Stimulated activated CD8-positive, alpha-beta memory T cell treated with anti-CD3 and anti-CD28 coated beads, Interleukin-4, amount 100 ng/mL, for 4 hours (primary cell): ENCODE data around the gene TOX2.

Source experiments
- DNase-seq, 2 donors: peaks; one replicate each; pipeline ENCODE4 v3.0.0-alpha.2; 2020; ENCODE audit warnings: low read depth in 2 of 2, low spot score in 1 of 2

TOX2 gene

DNA sequence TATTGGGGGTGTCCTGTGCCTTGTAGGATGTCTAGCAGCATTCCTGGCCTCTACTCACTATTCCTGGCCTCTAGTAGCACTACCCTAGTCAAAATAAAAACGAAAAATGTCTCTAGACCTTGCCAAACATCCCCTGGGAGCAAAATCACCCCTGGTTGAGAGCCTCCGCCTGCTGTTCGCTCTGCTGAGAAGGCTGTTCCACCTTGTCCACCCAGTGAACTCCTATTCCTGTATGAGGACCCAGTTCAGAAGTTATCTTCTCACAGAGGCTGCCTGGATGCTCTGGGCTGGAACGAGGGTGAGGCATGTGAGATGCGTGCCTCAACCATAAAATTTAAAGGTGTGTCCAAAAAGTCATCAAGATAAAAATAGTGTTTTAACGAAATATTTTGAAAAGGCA is 101.9 kb downstream of the TOX2 start:
- no peak for DNase-seq

DNA sequence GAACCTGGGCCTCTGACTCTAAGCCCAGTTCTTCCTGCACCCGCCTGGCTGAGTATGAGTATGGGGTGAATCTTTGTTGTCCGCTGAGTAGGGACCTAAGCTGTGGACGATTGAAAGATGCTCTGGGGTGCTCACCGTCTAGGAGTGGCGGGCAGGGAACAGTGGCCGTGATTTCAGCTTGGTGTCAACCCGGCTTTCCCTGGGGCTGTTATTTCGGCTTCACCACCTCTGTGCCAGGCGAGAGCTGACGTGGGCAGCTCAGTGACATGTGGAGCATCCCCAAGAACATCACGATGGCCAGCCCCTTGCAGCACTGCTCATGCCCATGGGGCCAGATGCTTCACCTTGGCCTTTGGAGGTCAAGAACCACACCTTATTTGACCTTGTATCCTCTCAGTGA is 102.6 kb downstream of the TOX2 start:
- no peak for DNase-seq

DNA sequence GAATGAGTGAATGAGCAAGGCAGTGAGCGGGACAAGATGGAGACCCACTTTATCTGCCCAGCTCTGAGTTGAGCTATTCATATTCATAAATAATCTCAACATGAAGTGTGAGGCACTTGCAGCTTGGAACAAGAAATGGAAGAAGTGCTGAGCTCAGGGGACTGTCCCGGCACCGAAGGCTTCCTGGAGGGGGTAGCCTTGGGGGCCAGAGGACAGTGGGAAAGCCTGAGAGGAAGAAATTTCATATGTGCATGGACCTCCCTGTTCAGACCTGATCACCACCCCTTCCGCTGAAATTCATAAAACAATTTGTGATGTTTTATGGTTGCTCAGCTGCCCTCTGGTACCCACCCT is 103.2 kb downstream of the TOX2 start:
- DNase-seq: no peak

DNA sequence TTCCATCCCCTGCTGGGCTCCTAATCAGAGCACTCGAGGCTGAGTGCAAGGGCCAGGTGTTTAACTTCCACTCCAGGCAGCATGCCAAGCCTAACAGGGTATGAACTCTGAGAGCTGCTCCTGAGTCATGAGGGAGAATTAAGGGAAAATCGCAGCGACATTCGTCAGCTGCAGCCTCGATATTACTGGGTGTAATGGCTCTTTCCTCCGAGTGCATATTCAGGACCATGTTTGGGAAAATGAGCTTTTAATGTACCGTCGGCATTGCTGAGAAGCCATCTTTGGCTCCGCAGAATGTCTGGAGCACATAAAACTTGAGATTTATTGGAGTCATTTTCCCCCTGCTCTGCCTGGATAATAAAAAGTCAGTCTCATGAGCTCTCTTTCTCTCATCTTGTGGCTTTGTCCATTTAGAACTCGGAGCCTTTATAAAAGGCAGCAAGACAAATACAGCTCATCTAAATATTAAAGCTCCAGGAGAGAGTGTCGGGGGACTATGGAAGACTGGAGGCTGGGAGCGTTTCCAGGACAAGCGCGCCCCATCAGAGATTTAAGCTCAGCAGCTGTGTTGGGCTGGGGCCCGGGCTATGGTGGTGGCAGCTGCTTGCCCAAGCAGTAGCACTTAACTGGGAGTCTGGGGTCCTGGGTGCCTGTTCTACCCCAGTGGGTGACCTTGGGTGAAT is 103.7 kb downstream of the TOX2 start:
- no peak for DNase-seq

DNA sequence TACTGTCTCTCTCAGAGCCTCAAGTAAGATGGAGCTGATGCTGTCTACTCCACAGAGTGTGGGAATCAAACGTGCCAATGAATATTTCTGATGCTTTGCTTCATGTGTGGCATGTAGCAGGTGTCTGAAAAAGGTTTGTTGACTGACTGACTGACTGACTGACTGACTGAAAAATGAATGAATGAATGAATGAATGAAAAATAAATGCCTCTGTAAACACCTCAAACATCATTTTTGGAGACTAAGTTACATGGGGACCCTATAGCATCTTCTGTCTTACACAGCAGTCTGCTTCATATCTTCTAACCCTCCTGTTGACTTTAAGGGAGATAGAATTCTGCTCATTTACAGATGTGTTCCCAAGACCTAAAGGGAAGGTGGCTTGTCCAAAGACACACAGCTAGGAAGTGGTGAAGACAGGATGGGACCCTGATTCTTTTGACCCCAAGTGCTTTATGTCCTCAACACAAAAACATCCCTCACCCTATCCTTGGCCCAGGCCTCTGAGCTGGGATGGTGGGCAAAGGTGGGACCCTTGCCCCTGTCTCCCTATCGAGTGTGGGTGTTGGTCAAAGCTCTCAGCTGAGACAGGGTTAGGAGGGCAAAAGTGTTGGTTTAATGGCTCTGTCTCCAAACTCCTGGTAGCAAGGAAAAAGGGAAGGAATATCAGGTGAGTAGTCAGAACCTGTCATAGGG is 104.4 kb downstream of the TOX2 start:
- DNase-seq: no peak

DNA sequence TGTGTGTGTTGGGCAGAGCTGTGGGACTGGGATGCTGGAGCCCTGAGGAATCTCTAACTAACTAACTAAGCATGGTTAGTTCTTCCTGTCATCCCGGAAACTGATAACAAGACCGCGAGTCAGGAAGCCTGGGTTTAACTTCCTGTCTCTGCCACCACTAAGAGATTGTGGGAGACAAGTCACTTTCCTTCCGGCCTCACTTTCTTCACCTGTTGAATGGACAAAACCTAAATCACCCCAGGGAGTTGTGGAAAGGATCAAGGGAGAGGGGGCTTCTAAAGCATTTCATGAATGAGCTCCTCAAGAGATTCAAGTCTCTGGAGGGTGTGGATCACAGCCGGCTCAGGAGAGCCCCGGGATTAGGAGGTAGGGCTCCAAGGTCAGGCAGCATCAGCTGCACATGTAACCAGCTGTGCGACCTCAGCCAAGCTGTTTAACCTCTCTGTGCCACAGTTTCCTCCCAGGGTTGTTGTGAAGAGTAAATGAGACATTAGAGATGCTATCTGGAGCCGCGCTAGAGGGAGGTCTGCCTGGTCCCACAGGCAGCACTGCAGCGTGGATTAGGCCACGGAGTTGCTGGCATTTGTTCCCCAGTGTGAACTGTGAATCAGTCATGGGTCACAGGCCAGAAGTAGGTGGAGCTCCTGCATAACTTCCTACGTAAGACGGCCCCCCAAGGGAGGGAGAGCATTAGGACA is 105.1 kb downstream of the TOX2 start:
- no peak for DNase-seq

DNA sequence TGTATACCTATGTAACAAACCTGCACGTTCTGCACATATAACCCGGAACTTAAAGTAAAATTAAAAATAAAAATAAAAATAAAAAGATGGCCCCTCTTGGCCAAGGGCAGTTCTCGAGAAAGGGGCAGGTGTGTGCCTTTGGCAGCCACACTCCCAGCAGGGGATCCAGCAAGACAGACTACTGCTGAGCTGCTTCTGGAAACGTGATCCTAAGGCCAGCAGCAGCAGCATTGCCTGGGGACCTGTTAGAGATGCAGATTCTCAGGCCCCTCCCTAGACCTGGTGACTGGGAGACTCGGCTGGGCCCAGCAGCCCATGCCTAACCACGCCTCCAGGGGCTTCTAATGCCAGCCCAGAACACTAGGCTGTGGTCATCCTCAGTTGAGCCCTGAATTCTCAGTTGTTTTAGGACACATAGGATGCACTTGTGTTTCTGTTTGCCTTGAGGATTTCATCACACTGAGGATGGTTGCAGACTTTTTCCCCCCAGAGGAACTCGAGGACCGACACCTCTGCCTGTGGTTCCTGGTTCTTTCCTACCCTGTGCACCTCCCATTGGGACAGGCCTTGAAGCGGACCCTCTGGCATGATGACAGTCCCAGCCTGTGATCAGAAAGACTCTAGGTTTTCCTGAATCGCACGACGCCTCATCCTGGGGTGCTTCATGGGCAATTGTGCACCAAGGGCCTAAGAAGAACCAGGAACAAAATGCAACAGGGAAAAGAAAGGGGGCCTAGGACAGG is 105.9 kb downstream of the TOX2 start:
- no peak for DNase-seq

DNA sequence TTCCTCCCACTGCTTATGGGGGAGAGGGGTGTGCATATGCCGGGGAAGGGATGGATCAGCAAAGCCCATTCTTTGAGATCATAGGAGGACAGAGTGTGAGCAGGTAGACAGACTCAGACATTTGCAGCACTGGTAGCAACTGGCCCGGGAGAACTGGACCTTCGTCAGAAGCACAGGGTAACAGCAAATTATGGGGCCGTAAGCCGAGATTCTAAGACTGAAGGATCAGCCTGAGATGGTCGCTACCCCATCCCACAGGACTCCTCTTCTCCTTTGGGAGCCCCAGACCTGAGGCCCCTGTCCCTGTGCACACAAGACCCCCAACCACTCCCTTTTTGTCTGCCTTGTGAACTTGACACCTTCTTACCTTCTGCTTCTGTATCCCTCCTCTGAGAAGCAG is 106.5 kb downstream of the TOX2 start:
- no peak for DNase-seq

DNA sequence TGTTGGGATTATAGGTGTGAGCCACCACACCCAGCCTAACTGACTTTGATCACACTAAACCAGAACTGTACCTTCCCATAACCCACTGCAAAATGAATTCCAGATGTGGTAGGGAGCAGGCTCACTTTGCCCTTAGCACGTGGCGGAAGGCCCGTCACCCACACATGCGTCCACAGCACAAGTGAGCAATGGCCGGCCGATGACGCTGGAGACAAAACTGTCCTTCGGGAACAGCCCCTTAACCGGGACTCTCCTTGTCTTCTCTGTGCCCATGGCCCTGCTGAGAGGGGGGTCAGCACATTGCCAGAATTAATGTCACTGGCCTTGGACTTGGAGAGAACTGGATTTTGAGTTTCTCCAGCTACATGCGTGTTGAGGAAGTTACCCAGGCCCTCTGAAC is 107.2 kb downstream of the TOX2 start:
- DNase-seq: no peak

DNA sequence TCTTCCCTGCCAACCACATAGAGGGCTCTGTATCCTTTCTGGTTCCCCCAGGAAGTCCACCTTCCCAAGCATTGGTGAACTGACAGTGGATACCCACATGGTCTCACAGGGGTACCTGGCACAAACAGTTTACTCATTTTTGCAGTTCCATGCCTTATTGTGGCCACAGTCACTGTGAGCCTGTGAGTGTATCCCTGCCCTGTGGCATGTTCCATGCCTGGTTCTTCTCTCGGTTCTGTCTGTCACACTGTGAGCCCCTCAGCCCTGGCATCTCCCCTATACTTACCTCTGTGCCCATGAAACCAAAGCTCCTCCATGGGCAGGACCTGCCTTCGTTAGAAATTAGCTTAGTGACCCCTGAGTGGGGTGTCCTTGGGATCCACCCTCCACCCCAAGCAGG is 107.8 kb downstream of the TOX2 start:
- no peak for DNase-seq

DNA sequence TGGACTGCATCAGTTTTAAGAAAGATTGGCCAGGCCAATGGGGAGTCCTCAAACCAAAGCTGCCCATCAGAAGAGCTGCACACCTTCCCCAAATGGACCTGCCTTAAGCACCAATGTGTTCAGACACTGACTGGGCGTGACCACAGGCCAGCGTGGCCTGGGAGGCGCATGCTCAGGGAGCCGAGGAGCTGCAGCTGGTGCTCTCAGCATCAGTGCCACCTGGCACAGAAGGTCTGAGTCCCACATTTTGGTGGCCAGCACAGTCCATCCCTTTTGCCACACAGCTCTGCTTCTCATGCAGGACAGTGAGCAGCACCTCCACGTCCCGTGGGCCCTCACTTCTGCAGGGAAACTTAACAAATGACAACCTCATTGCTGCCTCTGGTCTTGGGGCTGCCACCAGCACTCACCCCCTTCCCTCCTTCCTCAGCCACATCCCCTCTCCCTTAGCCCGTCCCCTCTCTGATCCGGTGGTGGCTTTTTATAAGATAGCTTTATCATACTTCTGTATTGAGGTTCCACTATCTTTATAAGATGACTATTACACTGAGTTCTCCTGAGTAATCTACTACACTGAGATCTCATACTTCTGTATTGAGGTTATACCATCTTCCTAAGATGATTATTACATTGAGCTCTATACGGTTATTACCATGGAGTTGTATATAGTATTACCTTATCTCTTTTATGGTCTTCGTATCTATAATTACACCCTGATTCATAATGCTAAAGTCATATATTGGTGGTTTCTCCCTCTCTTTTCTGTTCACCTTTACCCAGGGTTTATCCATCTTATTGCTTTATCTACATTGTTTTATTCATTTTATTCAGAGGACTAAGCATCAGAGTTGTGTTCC is 109.1 kb downstream of the TOX2 start:
- DNase-seq: no peak

DNA sequence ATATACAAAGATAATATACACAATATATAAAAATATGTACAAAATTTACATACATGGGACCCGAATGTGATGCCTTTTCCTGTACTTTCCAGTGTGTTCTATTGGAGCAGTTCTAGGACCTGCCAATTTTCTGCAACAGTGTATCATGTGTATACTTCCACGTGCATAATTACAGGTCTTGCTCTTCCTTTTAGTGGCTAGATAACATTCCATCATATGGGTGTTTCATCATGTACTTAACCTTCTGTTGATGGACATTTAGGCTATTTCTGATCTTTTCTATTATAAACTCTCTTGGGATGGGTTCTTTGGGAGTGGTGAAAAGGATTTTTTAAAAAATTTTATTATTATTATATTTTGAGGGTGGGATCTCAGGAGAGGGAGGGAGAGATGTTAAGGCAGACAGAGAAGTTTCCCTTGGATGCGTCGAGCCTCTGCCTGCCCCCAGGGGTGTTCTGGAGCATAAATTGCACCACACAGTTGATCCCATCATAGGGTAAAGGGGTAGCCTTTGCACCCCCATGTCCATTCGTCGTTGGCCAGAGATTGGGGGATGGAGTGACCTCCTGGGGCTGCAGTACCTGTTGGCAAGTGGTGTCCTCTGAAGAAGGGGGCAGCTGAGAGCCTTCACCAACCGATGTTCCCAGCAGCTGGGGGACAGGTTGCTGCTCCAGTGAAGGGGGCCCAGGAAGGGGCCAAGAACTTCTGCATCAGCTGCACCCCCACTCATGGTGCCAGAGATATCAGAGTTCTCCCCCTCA is 110.3 kb downstream of the TOX2 start:
- DNase-seq: no peak

DNA sequence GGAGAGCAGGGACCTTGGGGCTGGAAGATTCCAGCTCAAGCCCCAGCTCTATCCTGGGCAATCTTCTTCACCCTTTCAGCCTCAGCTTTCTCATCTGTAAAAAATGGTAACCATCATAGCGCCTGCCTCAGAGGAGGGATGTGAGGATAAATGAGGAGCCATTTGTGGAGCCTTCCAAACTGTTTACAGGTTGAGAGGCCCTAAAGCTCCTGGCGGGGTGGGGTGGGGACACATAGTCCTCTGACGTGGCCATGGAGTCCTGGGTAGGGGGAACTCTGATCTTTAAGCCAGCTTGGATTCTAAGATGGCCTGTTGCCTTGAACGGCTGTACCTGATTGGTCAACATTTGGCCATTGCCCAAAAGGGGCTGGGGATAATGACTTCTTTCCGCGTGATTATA is 111.1 kb downstream of the TOX2 start:
- no peak for DNase-seq

DNA sequence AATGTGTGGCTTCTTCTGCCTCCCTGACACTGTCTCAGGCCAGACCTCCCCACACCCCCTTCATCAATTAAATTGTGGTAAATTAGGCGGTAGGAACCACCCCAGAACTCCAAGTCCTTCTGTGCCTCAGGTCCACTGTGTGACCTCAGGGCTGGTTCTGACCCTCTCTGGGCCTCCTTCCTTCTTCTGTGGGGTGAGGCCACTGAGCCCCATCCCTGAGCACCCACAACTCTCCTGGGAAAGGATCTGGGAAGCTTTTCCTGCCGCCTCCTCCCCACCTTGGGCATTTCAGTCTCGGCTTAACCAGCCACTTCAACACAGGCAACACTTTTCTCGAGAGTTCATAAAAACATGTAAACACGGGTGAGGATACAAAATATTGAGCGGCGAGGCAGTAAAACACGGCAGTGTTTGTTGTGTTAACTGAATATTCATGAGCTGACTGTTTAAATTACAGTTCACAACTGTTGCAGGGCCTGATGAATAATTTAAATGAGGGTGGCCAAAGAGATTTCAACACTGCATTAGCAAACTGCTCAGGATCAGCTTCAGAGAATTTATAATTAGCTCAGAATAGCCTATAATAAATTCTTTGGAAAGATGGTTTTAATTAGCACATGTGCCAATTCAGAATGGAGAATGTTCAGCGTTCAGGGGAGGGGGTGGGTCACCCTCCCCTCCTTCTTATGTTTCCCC is 112.1 kb downstream of the TOX2 start:
- DNase-seq: no peak

DNA sequence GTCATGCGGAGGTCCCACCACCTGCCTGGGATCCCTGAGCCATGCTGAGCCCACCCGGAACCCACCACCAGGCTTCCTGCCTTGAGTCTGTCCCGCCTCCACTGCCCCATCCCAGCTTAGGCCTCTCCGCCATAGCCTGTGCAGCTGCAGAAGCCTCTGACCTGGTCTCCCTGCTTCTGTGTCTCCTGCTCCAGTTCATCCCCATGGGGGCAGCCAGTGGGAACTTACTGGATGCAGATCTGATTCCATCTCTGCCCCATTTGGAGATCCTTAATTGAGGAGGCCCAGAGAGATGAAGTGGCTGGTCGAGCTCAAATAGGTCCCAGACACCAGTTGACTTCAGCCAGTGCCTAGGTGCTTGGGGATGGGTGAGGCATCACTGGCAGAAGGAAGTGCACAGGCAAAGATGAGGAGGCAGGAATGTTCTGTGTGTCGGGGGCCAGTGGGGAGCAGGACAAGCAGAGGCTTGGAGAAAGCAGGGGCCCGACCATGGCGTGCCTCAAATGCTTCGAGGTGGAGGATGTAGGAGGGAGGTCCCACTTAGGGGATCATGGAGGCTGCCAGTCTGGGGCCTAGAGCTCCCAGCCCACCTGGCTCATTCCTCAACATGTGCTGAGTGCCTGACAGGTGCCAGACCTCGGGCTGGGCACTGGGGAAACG is 112.8 kb downstream of the TOX2 start:
- no peak for DNase-seq

DNA sequence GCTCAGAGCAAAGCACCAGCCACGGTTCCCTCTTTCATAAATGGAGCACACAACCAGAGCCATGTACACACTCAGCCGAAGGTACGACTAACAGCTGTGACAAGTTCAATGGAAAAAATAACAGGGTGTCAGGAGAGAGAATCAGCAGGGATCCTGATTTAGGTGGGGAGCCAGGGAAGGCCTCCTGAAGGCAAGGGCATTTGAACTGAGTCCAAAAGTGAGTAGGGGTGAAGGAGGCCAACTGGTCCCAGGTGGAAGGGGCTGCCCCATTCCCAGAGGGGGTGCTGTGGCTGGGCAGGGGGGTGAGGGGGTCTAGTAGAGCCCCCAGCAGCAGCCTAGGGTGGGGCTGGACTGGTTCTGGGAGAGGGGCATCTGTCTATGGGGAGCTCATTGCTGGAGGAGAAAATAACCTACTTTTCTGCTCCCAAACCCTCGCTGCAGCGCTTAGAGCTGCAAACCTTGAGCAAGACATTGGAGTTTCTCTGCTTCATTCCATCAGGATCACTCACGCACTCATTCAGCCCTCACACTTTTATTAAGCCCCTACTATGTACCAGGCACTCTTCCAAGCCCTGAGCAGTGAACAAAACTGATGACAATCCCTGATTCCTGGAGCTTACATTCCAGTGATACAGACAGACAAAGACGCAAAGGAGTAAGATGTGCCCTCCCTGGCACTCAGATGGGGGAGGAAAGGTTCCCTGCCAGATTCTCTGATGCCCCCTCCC is 113.5 kb downstream of the TOX2 start:
- no peak for DNase-seq

DNA sequence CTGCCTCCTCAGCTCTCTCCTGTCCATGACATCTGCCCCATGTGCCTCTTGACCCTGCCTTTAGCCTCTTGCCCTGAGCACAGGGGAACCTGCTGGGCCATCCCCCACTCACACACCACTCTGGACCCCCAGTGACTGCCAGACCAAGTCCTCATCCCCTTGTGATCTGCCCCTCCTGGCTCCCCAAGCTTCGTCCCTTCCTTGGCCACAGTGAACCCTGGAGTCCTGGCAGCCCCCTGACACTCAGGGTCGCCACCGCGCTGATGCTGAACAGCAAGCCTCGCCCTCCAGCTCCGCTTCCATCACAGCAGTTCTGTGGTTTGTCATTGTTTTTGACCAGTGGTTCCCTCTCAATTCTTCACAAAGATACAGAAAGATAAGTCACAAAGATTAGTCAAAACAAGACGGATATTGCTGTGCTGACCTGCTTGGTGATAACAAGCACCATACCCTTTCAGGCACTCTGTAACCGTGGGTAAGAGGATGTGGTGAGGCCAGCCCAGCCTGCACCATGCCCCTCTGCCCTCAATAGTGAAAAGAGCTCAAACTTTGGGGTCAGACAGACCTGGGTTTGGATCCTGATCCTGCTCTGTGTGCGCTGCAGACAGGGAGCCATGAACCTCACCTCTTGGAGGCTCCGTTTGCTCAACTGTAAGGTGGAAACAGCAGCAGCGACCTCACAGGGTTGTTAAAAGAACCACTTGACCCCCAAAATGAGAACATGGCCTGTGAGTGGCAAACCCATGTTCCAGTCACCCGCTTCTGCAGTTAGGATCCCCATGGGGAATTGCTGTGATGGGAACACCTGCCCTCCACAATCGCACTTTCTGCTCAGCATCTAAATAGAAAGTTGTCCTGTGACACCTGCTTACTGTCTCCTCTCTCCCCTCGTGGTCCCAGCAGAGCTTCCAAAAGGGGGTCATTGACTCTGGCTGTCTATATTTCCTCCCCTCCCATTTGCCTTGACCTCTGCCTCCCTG is 114.5 kb downstream of the TOX2 start:
- DNase-seq: no peak
